SK-N-SH treated with all-trans-retinoic acid at 6 μM for 48 hours (cell line): ENCODE data around the gene ARL4C.

Experiments
- ATAC-seq: fragments of 200-7000 bp; cut with Tn5 transposase; 3 replicates; pipeline ENCODE4 v1.9.1; 2020; ENCODE audit warnings: mild to moderate bottlenecking, moderate library complexity
- ARNTL ChIP-seq: fragments of 450-650 bp; formaldehyde crosslinking; IDR thresholded peaks from 2 replicates; pipeline ENCODE4 v1.5.0; 2020; ENCODE audit warnings: low read depth, mild to moderate bottlenecking, moderate library complexity, borderline replicate concordance
- CSDC2 ChIP-seq: fragments of 250-450 bp; sonication (Bioruptor Pico); IDR thresholded peaks from 2 replicates; pipeline ENCODE4 v1.5.0; 2020; ENCODE audit warnings: mild to moderate bottlenecking, moderate library complexity
- ESRRG ChIP-seq: fragments of 250-450 bp; sonication (Bioruptor Pico); IDR thresholded peaks from 2 replicates; pipeline ENCODE4 v1.6.1; 2021; ENCODE audit warnings: mild to moderate bottlenecking
- GLIS3 ChIP-seq: fragments of 250-450 bp; sonication (Bioruptor Pico); IDR thresholded peaks from 2 replicates; pipeline ENCODE4 v1.5.0; 2020; ENCODE audit warnings: mild to moderate bottlenecking, moderate library complexity
- ISL1 ChIP-seq: fragments of 250-450 bp; sonication (Bioruptor Pico); IDR thresholded peaks from 2 replicates; pipeline ENCODE4 v2.1.2; 2022; ENCODE audit warnings: mild to moderate bottlenecking, moderate library complexity
- OSR1 ChIP-seq: fragments of 250-450 bp; sonication (Bioruptor Pico); IDR thresholded peaks from 2 replicates; pipeline ENCODE4 v1.8.0; 2022; ENCODE audit warnings: moderate library complexity, mild to moderate bottlenecking, inconsistent platforms
- PPARA ChIP-seq: fragments of 250-450 bp; sonication (Bioruptor Pico); IDR thresholded peaks from 2 replicates; pipeline ENCODE4 v1.5.0; 2020; ENCODE audit warnings: mild to moderate bottlenecking, borderline replicate concordance
- RARB ChIP-seq: fragments of 250-450 bp; sonication (Bioruptor Pico); IDR thresholded peaks from 2 replicates; pipeline ENCODE4 v1.8.0; 2021; ENCODE audit warnings: mild to moderate bottlenecking, moderate library complexity
- SNAI2 ChIP-seq: fragments of 250-450 bp; sonication (Bioruptor Pico); IDR thresholded peaks from 2 replicates; pipeline ENCODE4 v1.5.0; 2020; ENCODE audit warnings: mild to moderate bottlenecking, moderate library complexity
- TCF4 ChIP-seq: fragments of 250-450 bp; sonication (Bioruptor Pico); IDR thresholded peaks from 2 replicates; pipeline ENCODE4 v1.8.0; 2021; ENCODE audit warnings: mild to moderate bottlenecking, moderate library complexity, borderline replicate concordance
- TOX ChIP-seq: fragments of 250-450 bp; sonication (Bioruptor Pico); IDR thresholded peaks from 2 replicates; pipeline ENCODE4 v1.8.0; 2021; ENCODE audit warnings: mild to moderate bottlenecking, moderate library complexity, borderline replicate concordance
- ZFP30 ChIP-seq: fragments of 450-650 bp; formaldehyde crosslinking; IDR thresholded peaks from 2 replicates; pipeline ENCODE4 v1.5.0; 2022; ENCODE audit warnings: mild to moderate bottlenecking, moderate library complexity
- ZNF565 ChIP-seq: fragments of 450-650 bp; formaldehyde crosslinking; conservative IDR thresholded peaks from 2 replicates; pipeline ENCODE4 v1.5.0; 2020; ENCODE audit warnings: low read depth, mild to moderate bottlenecking, moderate library complexity
- ZNF70 ChIP-seq: fragments of 450-650 bp; formaldehyde crosslinking; IDR thresholded peaks from 2 replicates; pipeline ENCODE4 v1.5.0; 2020; ENCODE audit warnings: mild to moderate bottlenecking, moderate library complexity
- ZNF8 ChIP-seq: fragments of 450-650 bp; formaldehyde crosslinking; IDR thresholded peaks from 2 replicates; pipeline ENCODE4 v1.5.0; 2020; ENCODE audit warnings: mild to moderate bottlenecking, moderate library complexity
- TF ChIP-seq, protein P1 (sequence below): fragments of 250-450 bp; sonication (Bioruptor Pico); IDR thresholded peaks from 2 replicates; pipeline ENCODE4 v1.5.1; 2021; ENCODE audit warnings: mild to moderate bottlenecking, moderate library complexity
- TF ChIP-seq, protein P2 (sequence below): fragments of 250-450 bp; sonication (Bioruptor Pico); IDR thresholded peaks from 2 replicates; pipeline ENCODE4 v1.5.0; 2020; ENCODE audit warnings: mild to moderate bottlenecking, moderate library complexity
- TF ChIP-seq, protein P3 (sequence below): fragments of 250-450 bp; sonication (Bioruptor Pico); IDR thresholded peaks from 2 replicates; pipeline ENCODE4 v1.8.0; 2020; ENCODE audit warnings: mild to moderate bottlenecking, moderate library complexity, borderline replicate concordance
- TF ChIP-seq, protein P4 (sequence below): fragments of 250-450 bp; sonication (Bioruptor Pico); IDR thresholded peaks from 2 replicates; pipeline ENCODE4 v1.5.1; 2020; ENCODE audit warnings: low read depth, mild to moderate bottlenecking, moderate library complexity

ARL4C gene

DNA sequence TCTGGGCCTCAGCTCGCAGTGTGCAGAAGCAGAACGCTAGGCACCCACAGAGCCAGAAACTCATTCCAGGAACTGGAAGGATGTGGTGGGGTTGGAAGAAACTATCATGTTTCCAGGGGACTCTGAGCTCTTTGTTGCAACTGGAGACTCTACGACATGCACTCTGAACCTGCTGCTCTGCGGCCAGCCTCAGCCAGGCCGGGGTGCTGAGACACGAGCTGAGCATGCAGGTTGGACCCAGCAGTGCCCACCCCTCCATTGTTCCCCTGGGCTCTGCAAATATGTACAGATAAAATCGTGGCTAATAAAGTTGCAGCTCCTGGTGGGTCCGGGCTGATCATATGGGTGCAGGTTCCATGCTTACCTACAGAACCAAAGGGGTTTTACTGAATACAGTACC is 37.6 kb upstream of the ARL4C start (continued):
- no peak for TF ChIP-seq GLIS3 (CRISPR knock-in tag)
- no peak for TF ChIP-seq ARNTL (CRISPR knock-in tag)
- no peak for TF ChIP-seq SNAI2 (CRISPR knock-in tag)
- no peak for TF ChIP-seq PPARA (CRISPR knock-in tag)
- TF ChIP-seq ISL1 (CRISPR knock-in tag): no peak
- TF ChIP-seq TCF4 (CRISPR knock-in tag): no peak
- no peak for TF ChIP-seq ZNF8 (CRISPR knock-in tag)
- TF ChIP-seq, protein P1, sequence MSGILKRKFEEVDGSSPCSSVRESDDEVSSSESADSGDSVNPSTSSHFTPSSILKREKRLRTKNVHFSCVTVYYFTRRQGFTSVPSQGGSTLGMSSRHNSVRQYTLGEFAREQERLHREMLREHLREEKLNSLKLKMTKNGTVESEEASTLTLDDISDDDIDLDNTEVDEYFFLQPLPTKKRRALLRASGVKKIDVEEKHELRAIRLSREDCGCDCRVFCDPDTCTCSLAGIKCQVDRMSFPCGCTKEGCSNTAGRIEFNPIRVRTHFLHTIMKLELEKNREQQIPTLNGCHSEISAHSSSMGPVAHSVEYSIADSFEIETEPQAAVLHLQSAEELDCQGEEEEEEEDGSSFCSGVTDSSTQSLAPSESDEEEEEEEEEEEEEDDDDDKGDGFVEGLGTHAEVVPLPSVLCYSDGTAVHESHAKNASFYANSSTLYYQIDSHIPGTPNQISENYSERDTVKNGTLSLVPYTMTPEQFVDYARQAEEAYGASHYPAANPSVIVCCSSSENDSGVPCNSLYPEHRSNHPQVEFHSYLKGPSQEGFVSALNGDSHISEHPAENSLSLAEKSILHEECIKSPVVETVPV (CRISPR knock-in tag): no peak

DNA sequence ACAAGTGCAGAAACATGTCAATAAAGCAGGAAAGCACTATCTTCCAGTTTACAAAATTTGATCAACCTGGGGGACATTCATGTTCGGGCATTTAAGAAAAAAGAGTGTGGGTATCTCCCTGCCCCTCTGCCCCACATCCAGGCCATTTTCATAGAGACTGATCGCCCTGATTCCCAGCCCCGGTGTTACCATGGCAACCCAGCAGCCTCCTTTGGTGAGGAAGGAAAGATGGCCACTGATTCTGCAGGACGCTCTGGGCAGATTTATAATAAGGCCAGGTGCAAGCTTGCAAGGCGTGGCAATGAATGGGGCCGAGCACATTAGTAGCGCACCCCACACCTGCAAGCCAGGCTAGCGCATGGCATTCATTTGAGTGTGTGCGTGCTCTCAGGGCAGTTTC is 36.7 kb upstream of the ARL4C start:
- no peak for ATAC-seq
- TF ChIP-seq CSDC2 (CRISPR knock-in tag): no peak
- no peak for TF ChIP-seq ZNF70
- TF ChIP-seq, protein P2, sequence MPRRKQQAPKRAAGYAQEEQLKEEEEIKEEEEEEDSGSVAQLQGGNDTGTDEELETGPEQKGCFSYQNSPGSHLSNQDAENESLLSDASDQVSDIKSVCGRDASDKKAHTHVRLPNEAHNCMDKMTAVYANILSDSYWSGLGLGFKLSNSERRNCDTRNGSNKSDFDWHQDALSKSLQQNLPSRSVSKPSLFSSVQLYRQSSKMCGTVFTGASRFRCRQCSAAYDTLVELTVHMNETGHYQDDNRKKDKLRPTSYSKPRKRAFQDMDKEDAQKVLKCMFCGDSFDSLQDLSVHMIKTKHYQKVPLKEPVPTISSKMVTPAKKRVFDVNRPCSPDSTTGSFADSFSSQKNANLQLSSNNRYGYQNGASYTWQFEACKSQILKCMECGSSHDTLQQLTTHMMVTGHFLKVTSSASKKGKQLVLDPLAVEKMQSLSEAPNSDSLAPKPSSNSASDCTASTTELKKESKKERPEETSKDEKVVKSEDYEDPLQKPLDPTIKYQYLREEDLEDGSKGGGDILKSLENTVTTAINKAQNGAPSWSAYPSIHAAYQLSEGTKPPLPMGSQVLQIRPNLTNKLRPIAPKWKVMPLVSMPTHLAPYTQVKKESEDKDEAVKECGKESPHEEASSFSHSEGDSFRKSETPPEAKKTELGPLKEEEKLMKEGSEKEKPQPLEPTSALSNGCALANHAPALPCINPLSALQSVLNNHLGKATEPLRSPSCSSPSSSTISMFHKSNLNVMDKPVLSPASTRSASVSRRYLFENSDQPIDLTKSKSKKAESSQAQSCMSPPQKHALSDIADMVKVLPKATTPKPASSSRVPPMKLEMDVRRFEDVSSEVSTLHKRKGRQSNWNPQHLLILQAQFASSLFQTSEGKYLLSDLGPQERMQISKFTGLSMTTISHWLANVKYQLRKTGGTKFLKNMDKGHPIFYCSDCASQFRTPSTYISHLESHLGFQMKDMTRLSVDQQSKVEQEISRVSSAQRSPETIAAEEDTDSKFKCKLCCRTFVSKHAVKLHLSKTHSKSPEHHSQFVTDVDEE (CRISPR knock-in tag): no peak
- no peak for TF ChIP-seq OSR1
- TF ChIP-seq ISL1 (CRISPR knock-in tag): no peak
- TF ChIP-seq ESRRG (CRISPR knock-in tag): no peak
- TF ChIP-seq ZNF565 (CRISPR knock-in tag): no peak
- TF ChIP-seq, protein P3, sequence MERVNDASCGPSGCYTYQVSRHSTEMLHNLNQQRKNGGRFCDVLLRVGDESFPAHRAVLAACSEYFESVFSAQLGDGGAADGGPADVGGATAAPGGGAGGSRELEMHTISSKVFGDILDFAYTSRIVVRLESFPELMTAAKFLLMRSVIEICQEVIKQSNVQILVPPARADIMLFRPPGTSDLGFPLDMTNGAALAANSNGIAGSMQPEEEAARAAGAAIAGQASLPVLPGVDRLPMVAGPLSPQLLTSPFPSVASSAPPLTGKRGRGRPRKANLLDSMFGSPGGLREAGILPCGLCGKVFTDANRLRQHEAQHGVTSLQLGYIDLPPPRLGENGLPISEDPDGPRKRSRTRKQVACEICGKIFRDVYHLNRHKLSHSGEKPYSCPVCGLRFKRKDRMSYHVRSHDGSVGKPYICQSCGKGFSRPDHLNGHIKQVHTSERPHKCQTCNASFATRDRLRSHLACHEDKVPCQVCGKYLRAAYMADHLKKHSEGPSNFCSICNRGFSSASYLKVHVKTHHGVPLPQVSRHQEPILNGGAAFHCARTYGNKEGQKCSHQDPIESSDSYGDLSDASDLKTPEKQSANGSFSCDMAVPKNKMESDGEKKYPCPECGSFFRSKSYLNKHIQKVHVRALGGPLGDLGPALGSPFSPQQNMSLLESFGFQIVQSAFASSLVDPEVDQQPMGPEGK (CRISPR knock-in tag): no peak
- TF ChIP-seq SNAI2 (CRISPR knock-in tag): no peak

DNA sequence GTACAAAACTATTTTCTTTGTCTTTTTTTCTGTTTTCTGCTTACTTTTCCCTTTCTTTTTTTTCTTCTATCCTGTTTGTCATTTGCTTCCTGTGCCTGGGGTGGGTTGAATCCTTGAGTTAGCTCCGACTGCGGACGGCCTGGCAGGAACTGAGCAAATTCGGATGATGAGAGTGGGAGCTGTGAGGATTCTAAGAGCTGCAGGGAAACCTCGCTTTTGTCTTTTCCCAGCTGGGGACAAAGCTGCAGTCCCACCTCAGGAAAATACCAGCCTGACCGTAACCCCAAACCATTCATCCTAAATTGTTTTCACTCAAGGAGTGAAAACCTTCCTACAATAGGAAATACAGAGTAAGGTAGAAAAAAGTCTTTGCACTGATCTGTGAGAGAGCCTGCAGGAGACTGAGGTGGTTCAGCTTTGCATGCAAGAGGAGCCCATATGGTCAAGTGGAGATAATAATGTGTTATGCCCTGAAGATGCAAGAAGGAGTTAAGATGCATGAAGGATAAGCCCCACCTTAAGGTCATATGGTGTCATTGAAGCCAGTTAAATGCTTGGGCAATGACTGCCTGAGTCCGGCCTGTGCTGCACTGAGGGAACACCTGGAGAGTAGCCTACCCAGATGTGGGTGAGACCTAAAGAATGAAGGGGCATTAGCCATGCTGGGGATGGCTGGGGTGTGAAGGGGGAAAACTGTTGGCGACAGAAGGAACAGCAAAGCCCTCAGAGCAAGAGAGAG is 31.7 kb upstream of the ARL4C start:
- no peak for ATAC-seq
- TF ChIP-seq ESRRG (CRISPR knock-in tag) (no peak), GLIS3 (CRISPR knock-in tag) (no peak), CSDC2 (CRISPR knock-in tag) (no peak), PPARA (CRISPR knock-in tag) (no peak), ZFP30 (no peak), RARB (CRISPR knock-in tag) (no peak), ZNF565 (CRISPR knock-in tag) (no peak), TOX (CRISPR knock-in tag) (no peak), SNAI2 (CRISPR knock-in tag) (no peak), ZNF70 (no peak), ARNTL (CRISPR knock-in tag) (no peak)
- TF ChIP-seq, protein P1 (CRISPR knock-in tag): no peak
- TF ChIP-seq, protein P3 (CRISPR knock-in tag): no peak
- TF ChIP-seq, protein P4, sequence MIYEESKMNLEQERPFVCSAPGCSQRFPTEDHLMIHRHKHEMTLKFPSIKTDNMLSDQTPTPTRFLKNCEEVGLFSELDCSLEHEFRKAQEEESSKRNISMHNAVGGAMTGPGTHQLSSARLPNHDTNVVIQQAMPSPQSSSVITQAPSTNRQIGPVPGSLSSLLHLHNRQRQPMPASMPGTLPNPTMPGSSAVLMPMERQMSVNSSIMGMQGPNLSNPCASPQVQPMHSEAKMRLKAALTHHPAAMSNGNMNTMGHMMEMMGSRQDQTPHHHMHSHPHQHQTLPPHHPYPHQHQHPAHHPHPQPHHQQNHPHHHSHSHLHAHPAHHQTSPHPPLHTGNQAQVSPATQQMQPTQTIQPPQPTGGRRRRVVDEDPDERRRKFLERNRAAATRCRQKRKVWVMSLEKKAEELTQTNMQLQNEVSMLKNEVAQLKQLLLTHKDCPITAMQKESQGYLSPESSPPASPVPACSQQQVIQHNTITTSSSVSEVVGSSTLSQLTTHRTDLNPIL: no peak
